GM19351 (cell line): ENCODE data around the gene GABRG3.

Experiments used
- ATAC-seq: cut with Tn5 transposase; IDR thresholded peaks from one replicate; pipeline ENCODE4 v1.9.1; 2021; ENCODE audit warnings: mild to moderate bottlenecking, moderate library complexity; ENCODE audit not compliant: unreplicated experiment

Gene GABRG3

DNA sequence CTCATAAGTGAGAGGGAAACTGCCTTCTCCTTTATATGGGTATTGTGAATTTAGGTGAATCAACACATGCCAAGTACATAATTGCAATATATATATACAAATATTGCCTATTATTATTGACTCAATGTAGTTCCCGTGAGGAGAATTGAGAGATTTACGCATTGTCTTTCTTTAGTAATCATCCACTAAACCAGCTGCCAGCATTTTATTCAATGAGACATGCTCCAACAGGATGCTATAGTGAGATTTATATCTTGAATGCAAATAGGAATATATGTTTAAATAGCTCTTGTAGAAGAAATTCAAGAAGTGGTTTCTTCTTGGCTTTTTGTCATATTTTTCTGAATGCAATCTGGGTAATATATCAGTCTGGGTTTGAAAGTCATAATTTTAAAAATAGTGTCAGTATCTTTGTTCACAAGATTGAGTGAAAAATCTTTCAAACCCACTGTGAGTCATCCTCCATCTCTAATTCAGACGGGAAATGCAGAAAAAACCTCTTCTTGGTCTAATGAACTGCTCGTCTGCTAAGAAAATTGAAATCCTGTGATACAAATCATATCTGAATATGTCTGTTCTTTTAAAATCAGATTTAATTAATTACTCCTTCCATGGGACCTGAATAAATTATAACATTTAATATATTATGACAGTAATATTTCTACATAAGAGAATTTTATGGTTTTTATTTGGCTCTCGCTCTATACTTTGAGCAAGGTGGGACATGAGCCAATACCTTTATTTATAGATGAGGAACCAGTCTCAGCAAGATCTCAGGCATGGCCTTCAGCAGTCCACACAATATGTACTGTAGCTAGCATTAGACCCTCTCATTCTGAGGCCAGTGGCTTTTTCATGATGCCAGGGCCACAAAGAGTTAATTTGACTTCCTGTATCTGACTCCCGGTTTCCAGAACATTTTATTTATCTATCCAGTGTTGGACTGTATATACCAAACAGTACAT lies 516.0 kb downstream of the GABRG3 start:
- no peak for ATAC-seq

DNA sequence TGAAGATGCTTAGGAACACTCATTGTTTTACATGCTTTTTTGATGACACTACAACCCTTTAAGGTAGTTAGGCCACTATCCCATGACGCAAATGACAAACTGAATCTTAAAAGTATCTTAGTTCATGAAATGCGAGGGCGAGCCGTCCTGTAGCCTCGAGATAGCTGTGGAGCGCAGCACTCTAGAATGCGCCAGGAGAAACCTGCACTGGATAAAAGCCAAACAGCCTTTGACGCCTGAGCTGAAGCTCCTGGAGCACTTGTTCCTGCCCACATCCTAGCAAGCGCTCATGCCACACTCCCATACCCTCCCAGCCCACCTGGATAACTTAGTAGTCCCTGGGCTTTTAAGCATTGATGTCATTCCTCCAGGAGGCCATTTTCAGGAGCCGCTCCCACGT lies 516.9 kb downstream of the GABRG3 start:
- no peak for ATAC-seq

DNA sequence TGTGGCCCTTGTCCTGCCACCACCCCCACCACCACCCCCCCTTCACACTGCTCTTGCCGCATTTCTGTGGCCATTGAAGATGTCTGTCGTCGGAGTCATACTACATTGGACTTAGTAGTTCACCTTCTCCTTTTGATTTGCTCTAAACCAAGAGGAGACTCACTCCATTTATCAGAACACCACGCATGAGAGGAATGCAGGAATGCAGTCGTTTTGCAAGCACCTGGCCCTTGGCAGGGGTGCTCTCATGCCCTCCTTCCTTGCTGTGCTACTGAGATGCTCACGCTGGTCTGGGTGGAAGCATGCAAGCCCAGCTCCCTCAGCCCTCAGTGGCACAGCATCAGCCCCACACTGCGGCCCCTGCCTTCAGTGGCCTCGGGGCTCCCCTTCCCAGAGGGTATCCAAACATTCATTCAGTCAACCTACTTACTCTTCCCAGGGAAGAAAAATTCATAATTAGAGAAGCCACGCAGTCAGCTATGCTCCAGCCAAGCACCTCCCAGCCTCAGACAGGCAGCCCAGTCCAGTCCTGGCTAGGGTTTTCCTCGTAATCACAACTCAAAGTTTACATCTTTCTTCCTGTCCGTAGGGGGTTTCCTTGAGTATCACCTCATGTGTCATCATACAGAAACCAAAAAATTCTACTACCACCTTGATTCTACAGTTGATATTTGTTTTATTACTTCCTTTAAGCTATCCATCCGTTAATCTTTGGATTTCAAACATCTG lies 520.0 kb downstream of the GABRG3 start:
- no peak for ATAC-seq

DNA sequence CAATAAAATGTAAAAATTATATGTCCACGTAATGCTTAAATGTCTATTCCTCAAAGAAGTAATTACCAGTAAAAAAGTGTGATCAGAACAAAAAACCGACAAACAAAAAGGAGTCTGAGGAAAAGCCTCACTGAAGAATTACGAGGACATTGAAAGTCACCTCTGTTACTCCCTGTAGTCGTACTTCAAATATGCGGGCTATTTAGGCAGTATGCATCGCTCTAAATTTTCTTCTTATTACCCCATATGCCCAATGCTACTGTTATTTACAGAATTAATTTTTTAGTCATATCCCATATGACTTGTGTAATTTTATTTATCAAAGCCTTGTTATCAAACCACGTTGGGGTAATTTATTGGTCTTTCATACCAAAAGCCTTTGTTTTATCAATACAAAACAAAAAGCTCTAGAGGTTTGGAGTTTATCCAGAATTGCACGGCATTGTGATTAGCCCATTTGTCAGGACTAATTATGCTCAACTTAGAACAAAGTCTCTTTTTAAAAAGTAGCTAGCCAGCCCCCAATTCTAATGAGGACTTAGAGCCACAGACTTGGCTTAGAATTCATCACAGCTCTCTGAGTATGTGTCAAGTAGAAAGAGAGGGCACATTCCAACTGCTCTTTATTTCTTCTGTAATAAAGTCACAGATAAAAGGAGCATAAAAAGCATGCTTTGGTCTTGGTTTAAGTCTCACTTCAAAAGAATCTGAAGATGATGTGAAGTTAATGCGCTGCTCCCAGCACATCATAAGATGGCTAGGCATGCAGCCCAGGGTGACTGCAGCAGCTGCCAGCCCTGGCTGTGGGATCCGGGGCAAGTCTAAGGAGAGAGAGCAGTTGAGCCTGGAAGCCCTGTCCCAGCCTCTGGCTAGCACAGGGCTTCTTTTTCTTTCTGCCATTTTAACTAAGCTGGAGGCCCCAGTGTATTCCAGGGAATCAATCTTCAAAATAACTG lies 521.0 kb downstream of the GABRG3 start:
- ATAC-seq: no peak

DNA sequence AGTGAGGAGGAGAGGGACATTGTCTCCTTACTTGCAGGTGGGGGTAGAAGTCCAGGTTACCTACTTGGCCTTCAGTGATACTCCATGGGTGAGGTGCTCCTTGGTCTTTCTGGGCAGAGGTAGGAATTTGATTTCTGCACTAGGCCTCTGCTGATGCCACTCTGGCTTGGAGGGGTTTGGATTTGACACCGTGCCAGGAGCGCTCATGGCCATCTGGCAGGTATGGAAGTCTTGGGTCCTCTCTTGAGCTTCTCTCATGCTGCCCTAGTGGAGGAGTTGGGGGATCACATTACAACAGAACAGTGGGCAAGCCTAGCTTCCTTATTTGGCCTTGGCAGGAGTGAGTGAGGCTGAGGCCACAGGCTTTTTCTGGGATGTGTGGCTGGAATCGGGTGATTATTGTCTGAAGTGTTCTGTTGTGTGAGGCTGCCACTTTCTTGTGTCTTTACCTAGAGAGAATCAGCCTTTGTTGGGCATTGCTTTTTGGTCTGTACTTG lies 525.0 kb downstream of the GABRG3 start:
- ATAC-seq: no peak

GRCh38 chr15:27498700-27499099 lies 527.7 kb downstream of the GABRG3 start:
- no peak for ATAC-seq

DNA sequence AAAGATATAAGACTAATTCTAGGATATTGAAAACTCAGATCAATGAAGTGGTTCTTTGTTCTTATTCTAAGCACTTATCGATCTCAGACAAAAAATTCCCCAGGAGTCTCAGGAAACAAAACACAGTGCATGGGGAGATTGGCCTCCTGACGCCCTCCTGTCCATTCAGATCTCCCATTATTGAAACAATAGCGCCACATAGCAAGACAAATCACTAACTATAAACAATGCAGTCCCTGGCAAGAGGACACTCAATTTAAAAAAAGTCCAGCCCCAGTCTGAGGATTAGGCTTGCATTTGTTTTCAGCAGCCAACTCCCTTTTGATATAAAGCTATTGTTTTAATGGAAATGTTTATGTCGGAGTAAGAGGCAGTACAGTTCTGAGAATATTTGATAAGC lies 528.2 kb downstream of the GABRG3 start:
- no peak for ATAC-seq

DNA sequence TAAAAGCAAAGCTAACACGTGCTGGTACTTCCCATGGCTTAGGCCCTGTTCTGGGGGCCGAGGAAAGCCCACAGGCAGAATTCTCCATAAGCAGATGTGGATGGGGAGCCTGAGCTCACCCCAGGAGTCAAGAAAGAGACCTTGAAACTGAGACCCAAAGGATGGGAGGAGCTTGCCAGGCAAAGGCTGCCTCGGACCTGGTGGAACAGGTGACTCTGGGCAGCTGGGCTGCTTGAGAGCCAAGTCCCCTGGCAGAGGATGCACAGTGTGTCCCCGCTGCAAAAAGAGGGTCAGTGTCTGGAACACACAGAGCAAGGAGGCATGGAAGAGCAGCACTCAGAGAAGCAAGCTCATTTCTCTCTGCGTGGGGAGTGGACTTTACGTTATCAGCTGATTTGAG lies 528.7 kb downstream of the GABRG3 start:
- no peak for ATAC-seq

DNA sequence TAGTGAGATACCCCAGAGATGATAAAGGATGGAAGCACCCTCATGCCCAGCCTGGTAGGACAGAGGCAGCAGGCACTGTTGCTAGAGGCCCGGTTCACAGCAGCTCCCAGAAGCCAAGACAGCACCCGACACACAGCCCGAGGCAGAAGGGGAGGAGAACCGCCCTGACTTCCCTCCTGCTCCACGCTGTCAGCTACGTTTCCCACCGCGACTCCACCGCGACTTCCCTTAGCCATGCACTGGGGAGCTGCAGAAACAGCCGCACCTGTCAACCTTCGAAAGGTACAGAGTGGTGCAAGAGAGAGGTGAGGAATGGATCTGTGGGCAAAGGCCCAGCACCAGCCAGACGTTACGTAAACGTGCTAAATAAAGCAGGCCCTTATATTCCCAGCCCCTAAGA lies 529.2 kb downstream of the GABRG3 start:
- ATAC-seq: no peak

GRCh38 chr15:27506752-27507151 lies 535.8 kb downstream of the GABRG3 start:
- no peak for ATAC-seq

- ATAC-seq: no peak
Observed at GRCh38 chr15:27509014-27509413, 538.0 kb downstream of the GABRG3 start.

DNA sequence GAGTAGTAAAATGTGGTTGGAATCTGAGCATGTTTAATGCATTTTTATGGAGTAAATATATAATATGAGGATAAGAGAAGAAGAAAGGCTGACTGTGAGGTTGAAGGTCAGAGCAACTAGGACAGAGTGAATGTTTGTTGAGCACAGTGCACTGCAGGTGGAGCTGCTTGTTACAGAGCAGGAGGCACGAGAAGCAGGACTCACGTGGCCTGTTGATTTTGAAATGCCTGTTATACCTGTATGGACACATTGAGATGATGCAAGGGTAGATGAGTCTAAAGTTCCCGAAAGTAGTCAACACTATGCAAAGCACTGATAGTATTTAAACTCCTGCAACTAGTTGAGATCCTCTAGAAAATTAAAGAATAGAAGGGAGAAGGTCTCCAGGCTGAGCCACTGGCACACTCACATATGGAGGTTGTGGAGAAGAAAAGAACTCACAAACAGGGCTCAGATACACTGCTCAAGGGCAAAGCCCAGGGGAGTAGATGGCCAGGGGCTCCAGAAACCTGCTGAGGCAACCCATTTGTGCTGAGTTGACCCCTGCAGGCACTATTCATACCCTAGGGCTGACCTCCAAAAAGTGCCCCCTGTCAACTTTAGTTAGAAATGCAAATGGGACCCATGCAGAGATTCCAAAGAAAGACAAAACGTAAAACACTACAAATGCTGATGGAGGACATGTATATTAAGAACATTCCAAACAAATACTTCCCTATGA lies 541.5 kb downstream of the GABRG3 start:
- no peak for ATAC-seq

GRCh38 chr15:27514526-27514925 lies 543.5 kb downstream of the GABRG3 start:
- ATAC-seq: no peak

DNA sequence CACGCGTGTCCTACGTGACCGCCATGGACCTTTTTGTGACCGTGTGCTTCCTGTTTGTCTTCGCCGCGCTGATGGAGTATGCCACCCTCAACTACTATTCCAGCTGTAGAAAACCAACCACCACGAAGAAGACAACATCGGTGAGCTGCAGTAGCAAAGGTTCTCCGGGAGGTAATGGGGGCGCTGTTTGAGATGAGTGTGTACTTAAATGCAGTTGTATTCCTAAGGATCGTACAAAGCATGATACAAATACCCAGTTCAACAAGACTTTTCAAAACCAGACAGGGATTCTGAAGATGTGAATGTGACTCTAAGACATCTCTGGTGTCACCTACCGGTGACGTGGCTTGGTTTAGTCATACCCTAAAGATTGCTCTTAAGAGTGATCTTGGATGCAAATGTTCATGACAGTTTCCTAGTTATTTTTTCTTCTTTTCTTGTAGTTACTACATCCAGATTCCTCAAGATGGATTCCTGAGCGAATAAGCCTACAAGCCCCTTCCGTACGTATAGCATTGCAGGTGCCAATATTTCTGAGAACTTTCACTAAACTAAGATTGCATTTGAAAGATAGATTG lies 556.6 kb downstream of the GABRG3 start:
- ATAC-seq: no peak

GRCh38 chr15:27529399-27529798 lies 558.4 kb downstream of the GABRG3 start:
- ATAC-seq: no peak

DNA sequence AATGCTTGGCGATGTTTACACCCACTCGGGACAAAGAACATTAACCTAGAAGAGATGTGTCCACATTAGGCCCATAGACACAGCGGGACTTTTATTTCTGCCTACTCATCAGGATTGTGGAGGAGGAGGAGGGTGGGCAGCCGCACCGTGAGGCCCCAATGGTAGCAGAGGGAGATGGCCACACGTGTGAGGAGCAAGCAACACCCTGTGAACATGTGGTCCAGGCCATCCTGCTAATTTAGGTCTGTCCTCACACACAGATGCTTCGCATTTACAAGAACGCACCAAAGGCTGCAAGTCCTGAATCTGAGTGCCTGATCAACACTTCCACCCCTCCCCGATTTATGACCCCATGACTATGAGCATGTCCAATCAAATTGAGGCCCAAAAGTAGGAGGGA lies 560.0 kb downstream of the GABRG3 start:
- ATAC-seq: no peak

DNA sequence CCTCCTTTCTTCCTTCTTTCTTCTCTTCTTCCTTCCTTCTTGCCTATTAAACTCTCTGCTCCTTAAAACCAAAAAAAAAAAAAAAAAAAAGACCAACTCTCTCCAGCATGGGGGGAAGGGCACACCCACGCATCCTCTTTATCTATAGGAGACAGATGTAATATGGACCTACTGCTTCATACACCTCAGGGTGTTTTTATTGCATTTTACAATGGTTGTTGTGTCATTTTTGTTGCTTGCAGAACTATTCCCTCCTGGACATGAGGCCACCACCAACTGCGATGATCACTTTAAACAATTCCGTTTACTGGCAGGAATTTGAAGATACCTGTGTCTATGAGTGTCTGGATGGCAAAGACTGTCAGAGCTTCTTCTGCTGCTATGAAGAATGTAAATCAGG lies 561.4 kb downstream of the GABRG3 start:
- ATAC-seq: no peak

DNA sequence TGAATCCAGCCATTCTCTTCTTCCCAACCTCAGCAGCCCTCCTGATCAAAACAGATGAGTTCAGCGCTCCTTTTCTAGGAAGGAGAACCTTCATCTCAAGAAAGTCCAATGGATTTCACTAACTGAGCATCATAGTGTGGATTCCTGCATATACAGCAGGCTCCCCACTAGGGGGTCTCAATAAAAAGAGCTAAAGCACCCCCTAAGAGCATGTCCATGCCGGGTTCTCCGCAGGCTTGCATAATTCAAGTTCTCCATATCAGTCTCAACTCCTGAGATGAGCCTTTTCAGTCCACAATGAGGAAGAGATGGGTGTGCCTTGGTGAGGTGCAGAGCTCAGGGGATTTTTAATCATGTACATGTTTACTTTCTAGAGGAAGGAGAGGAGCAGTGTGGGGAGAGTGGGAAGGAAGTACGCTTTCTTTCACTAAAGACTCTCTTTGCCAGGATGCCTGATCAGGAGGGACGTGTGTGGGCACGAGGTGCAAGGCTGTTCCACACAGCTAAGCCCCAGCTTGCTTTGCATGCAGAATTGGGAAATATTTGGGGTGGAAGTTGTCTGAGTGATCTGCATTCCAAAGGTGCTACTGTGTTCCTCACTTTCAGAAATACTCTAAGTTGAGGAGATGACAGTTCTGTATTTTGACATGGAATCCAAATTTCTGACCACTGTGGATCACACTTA lies 564.6 kb downstream of the GABRG3 start:
- ATAC-seq: no peak

DNA sequence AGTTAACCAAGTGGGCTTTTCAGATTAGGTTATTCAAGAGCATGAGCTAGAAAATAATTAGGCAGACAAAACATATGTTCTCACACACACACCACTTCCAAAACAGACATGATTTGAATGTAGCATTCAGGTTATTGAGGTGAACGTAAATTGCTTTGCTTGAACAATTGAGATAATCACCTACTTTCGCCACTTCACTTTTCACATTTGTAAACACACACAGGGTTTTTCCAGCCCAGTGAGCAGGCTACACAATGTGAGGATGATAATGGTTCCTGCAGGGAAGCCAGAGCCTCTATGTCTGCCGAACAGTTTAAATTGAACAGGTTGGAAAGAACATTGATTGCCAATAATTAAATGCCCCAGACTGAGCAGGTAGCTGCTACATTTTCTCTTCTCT lies 567.3 kb downstream of the GABRG3 start:
- ATAC-seq: no peak
